GM21526 (cell line): Measurements from ENCODE around the gene MFAP3L.

ENCODE experiments used
- ATAC-seq: cut with Tn5 transposase; IDR thresholded peaks from one replicate; pipeline ENCODE4 v1.9.1; 2021; ENCODE audit warnings: moderate library complexity; ENCODE audit not compliant: unreplicated experiment, low FRiP score

The MFAP3L gene

GRCh38 chr4:169996379-169997240, 29.6 kb downstream of the MFAP3L start:
- ATAC-seq = no peak

- no peak for ATAC-seq
These were observed 32.7 kb downstream of the MFAP3L start for GRCh38 chr4:169993531-169993930.

GRCh38 chr4:169988252-169988651, 37.9 kb downstream of the MFAP3L start:
- ATAC-seq = no peak

- ATAC-seq = no peak
These were observed 38.6 kb downstream of the MFAP3L start for GRCh38 chr4:169987327-169988228.

- ATAC-seq = no peak
These were observed 39.8 kb downstream of the MFAP3L start for GRCh38 chr4:169986369-169986768.

- no peak for ATAC-seq
These were observed 40.3 kb downstream of the MFAP3L start for GRCh38 chr4:169985881-169986280.

- no peak for ATAC-seq
These were observed 41.5 kb downstream of the MFAP3L start for GRCh38 chr4:169984745-169985144.

GRCh38 chr4:169984173-169984572, 42.0 kb downstream of the MFAP3L start:
- no peak for ATAC-seq

- ATAC-seq = no peak
These were observed 49.2 kb downstream of the MFAP3L start for GRCh38 chr4:169976951-169977350.

GRCh38 chr4:169975838-169976796, 50.1 kb downstream of the MFAP3L start:
- ATAC-seq = no peak

GRCh38 chr4:169975131-169975837, 50.9 kb downstream of the MFAP3L start:
- no peak for ATAC-seq

- no peak for ATAC-seq
These were observed 54.7 kb downstream of the MFAP3L start for GRCh38 chr4:169971456-169972015.

GRCh38 chr4:169968999-169969398, 57.2 kb downstream of the MFAP3L start:
- no peak for ATAC-seq

GRCh38 chr4:169963998-169964397, 62.2 kb downstream of the MFAP3L start:
- ATAC-seq = no peak

- ATAC-seq = no peak
These were observed 66.9 kb downstream of the MFAP3L start for GRCh38 chr4:169959254-169959653.

- no peak for ATAC-seq
These were observed 67.6 kb downstream of the MFAP3L start for GRCh38 chr4:169958629-169959028.

GRCh38 chr4:169957785-169958184, 68.4 kb downstream of the MFAP3L start:
- ATAC-seq = no peak

- ATAC-seq = no peak
These were observed 69.9 kb downstream of the MFAP3L start for GRCh38 chr4:169956091-169956843.

GRCh38 chr4:169955521-169955920, 70.7 kb downstream of the MFAP3L start:
- ATAC-seq = no peak
